Brain microvascular endothelial cell (primary cell): Measurements from ENCODE around the gene NTNG1.

Source experiments
- DNase-seq: peaks from one replicate; pipeline ENCODE4 v3.0.0-alpha.2; 2020
- H3K27ac ChIP-seq: fragments of 250-450 bp; sonication (Bioruptor Pico); 2 replicates; pipeline ENCODE4 v1.5.1; 2020; ENCODE audit warnings: mild to moderate bottlenecking, moderate library complexity
- H3K27me3 ChIP-seq: fragments of 250-450 bp; sonication (Bioruptor Pico); replicated peaks from 2 replicates; pipeline ENCODE4 v1.5.1; 2020; ENCODE audit warnings: mild to moderate bottlenecking
- H3K36me3 ChIP-seq: fragments of 250-450 bp; sonication (Bioruptor Pico); replicated peaks from 2 replicates; pipeline ENCODE4 v1.5.1; 2020; ENCODE audit warnings: mild to moderate bottlenecking
- H3K4me3 ChIP-seq: 2 replicates; pipeline ENCODE4 v1.5.1; 2011; ENCODE audit warnings: low read depth, mild to moderate bottlenecking, control low read depth, low read length, moderate library complexity
- in situ Hi-C: cut with HindIII; loops from 2 replicates; pipeline ENCODE4 v1.10.0; 2017; ENCODE audit warnings: low sequenced_read_pairs, low pct_ligation_motif_present
- TF ChIP-seq, protein P1 (sequence below): IDR thresholded peaks from 2 replicates; pipeline ENCODE4 v1.5.1; 2011; ENCODE audit warnings: low read depth, mild to moderate bottlenecking, moderate library complexity, low read length, control low read depth, inconsistent platforms; ENCODE audit errors: missing control alignments

The NTNG1 gene

DNA sequence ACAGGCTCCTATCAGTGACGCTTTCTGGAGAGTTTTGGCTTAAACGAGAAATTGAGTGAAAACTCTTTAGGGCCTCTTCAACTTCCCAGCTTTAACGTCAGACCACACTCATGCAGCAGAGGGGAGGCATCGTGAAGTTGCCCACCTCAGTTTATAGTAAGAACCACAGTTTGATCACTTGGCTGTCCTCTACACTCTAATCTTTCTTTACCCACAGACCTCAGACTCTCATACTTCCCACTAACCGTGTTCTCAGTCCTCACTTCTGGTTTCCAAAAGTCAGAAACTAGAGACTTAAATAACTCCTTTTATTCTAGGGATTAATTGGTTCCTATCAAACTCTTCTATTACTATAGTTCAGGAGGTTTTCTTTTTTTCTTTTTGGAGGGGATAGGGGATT is 302.2 kb downstream of the NTNG1 start:
- in situ Hi-C loops = no loop called here
- TF ChIP-seq, protein P1, sequence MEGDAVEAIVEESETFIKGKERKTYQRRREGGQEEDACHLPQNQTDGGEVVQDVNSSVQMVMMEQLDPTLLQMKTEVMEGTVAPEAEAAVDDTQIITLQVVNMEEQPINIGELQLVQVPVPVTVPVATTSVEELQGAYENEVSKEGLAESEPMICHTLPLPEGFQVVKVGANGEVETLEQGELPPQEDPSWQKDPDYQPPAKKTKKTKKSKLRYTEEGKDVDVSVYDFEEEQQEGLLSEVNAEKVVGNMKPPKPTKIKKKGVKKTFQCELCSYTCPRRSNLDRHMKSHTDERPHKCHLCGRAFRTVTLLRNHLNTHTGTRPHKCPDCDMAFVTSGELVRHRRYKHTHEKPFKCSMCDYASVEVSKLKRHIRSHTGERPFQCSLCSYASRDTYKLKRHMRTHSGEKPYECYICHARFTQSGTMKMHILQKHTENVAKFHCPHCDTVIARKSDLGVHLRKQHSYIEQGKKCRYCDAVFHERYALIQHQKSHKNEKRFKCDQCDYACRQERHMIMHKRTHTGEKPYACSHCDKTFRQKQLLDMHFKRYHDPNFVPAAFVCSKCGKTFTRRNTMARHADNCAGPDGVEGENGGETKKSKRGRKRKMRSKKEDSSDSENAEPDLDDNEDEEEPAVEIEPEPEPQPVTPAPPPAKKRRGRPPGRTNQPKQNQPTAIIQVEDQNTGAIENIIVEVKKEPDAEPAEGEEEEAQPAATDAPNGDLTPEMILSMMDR = no peak
- Histone ChIP-seq H3K27me3 (no peaks in the 10 kb centered on the region), H3K4me3 (no peak overlapping the region), H3K27ac (no peak overlapping the region), H3K36me3 (no peaks in the 10 kb centered on the region)
- DNase-seq = no peak

DNA sequence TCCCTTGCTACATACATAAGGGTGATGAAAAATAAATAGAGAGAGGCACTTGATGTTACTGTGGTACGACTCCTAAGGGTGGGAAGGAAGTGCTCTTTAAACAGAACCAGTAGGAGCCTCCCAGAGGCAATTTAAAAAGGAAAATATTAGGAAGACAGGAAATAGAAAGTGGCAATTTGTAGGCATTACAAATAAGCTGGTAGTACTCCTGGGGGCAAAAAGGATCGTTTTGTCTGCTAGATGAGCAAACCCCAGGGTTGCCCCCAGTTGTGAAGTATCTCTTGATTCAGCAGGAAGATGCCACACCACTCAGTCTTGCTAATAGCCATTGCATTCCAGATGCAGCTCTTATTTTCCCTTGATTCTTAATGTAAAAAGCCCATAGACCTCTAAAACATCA is 303.0 kb downstream of the NTNG1 start:
- in situ Hi-C loops = no loop called here
- TF ChIP-seq, protein P1 = no peak
- H3K4me3 ChIP-seq = no peak overlapping the region
- no peak for DNase-seq
- H3K36me3 ChIP-seq = no peaks in the 10 kb centered on the region
- no peaks in the 10 kb centered on the region for H3K27me3 ChIP-seq
- no peak overlapping the region for H3K27ac ChIP-seq

DNA sequence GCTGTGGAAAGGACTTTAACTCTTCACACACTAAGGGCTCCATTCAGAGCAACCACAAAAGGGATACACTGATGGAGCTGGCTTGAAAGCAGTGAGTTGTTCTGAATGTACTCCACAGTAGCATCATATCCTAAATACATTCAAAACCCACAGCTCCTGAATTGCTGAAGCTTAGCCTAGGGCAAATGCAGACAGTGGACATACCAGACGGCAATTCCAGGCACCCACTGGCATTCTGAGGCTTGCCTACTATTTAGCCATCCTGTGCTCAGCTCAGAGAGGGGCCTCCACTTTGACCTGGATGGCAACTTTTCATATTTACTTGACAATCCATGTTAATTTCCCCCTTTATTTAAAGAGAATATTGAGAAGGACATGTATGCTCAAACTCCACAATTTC is 303.5 kb downstream of the NTNG1 start:
- H3K27ac ChIP-seq = no peak overlapping the region
- no peaks in the 10 kb centered on the region for H3K27me3 ChIP-seq
- H3K36me3 ChIP-seq = no peaks in the 10 kb centered on the region
- no peak for DNase-seq
- in situ Hi-C loops = no loop called here
- no peak overlapping the region for H3K4me3 ChIP-seq
- TF ChIP-seq, protein P1 = no peak

DNA sequence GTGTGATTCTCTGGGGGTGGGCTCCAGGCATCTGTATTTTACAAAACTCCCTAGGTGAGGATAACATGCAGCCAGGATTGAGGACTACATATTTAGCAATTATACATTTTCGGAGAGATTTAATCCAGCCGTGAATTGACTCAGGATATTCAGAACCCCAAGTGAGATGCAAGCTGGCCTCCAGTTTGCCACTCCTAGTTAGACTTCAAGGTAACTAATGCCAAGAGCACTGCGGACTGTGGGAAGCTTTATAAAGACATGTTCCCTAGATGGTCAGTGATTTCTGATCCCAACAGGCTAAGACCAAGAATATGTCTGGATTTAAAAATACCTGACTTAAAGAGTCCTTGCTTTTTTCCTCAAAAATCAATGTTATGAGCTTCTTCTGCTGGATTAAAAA is 308.5 kb downstream of the NTNG1 start:
- Histone ChIP-seq H3K27ac (no peak overlapping the region), H3K27me3 (no peaks in the 10 kb centered on the region), H3K36me3 (no peaks in the 10 kb centered on the region), H3K4me3 (no peak overlapping the region)
- no peak for DNase-seq
- TF ChIP-seq, protein P1 = no peak
- in situ Hi-C loops = no loop called here

DNA sequence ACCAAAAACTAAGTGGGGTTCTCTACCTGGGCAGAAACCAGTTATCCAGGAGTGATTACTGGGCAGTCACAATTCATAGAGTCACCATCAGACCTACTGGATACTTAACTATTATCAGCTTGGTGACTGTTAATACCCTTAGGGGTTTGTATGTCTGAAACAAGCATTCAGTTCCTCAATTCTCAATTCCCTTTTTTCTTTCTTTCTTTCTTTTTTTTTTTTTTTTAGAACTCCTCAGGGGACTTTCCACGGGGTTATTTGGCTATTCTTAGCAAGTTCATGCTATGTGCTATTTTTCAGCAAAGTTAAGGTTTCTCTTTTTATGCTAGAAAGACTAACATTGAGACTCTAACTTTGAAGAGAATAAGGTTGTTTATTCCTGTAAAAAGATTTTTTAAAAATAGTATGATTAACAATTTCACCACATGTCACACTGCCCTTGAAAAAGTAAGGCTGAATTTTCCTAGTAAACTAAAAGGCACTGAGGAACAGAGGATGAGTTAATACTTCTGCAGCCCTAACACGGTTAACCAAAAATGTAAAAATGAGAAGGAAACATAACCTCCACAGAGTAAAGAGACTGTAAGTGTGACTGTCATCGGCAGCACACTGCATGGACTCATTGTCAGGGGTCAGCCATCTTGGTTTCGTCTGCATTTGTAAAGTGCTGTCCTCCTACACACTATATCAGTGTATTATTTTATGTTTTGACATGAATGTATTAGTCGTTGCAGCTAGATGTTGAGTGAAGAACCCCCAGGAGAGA is 310.2 kb downstream of the NTNG1 start:
- no peaks in the 10 kb centered on the region for H3K27me3 ChIP-seq
- no peaks in the 10 kb centered on the region for H3K36me3 ChIP-seq
- no peak for DNase-seq
- in situ Hi-C loops = no loop called here
- TF ChIP-seq, protein P1 = no peak
- H3K4me3 ChIP-seq = no peak overlapping the region
- H3K27ac ChIP-seq = no peak overlapping the region

DNA sequence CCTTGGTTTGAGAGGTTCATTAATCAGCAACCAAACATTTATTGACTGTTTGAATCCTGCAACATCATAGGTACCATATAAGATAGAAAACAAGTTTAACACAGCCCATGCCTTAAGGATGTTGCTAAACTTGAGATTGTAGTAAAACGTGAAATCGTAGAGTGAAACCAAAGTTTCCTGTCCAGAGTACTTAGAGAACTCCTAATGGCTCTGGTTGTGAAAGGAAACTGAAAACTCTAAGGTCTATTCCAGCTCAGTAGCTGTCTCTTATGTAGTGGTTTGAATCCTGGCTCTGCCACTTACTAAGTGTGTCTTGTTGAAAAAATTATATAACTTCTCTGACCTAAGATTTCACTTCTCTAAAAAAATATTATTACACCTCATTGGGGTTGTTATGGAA is 310.9 kb downstream of the NTNG1 start:
- Histone ChIP-seq H3K4me3 (no peak overlapping the region), H3K27ac (no peak overlapping the region), H3K36me3 (no peaks in the 10 kb centered on the region), H3K27me3 (no peaks in the 10 kb centered on the region)
- no peak for DNase-seq
- TF ChIP-seq, protein P1 = no peak
- in situ Hi-C loops = no loop called here
